PC-3 (cell line): Measurements from ENCODE around the gene TMEM239. TPM values are rescaled to one million over a fixed set of nuclear protein-coding genes. Genes with fewer than 3 reads are reported as not detected.
"Not testable (repeated sequence)": the region's sequence is repeated elsewhere in the genome, so short reads cannot be mapped to it uniquely, and the experiment has no call there.

ENCODE experiments used
- ATAC-seq: fragments of 200-7000 bp; cut with Tn5 transposase; 2 replicates; pipeline ENCODE4 v1.9.1; 2020; ENCODE audit warnings: mild to moderate bottlenecking, moderate library complexity
- BruUV-seq: library from RNA; stranded (reverse); fragments of 400-500 nt; replicated peaks from 2 replicates; lab custom pipeline; 2021; lab: Mats Ljungman, UMichigan
- CTCF ChIA-PET: fragments of 300-600 bp; sonication (Branson Sonifier 250); formaldehyde crosslinking; loops from one replicate; lab custom pipeline; 2022; ENCODE audit warnings: antibody characterized with exemption; lab: Charles Lee
- POLR2A ChIA-PET: fragments of 300-600 bp; sonication (Branson Sonifier 250); formaldehyde crosslinking; loops from one replicate; lab custom pipeline; 2022; ENCODE audit warnings: antibody characterized with exemption; ENCODE audit not compliant: unreplicated experiment; lab: Charles Lee
- DNase-seq: peaks from one replicate; pipeline ENCODE4 v3.0.0-alpha.2; 2015
- H2AFZ ChIP-seq: fragments of 300-600 bp; sonication (generic); 2 replicates; pipeline ENCODE4 v1.6.0; 2016; ENCODE audit warnings: antibody characterized with exemption, low read length
- H3F3A ChIP-seq: fragments of 300-600 bp; sonication (generic); one replicate; pipeline ENCODE4 v1.6.0; 2017; ENCODE audit warnings: antibody characterized with exemption, low read length, control low read depth, mild to moderate bottlenecking; ENCODE audit not compliant: unreplicated experiment
- H3K27ac ChIP-seq: fragments of 300-600 bp; sonication (generic); 2 replicates; pipeline ENCODE4 v1.5.1; 2016; ENCODE audit warnings: mild to moderate bottlenecking, low read length
- H3K27me3 ChIP-seq: fragments of 300-600 bp; sonication (generic); 2 replicates; pipeline ENCODE4 v1.6.1; 2016; ENCODE audit warnings: low read length, mixed read lengths
- H3K36me3 ChIP-seq: fragments of 300-600 bp; sonication (generic); 2 replicates; pipeline ENCODE4 v1.6.1; 2016; ENCODE audit warnings: low read depth, mixed run types, low read length, mixed read lengths
- H3K4me1 ChIP-seq: fragments of 300-600 bp; sonication (generic); 2 replicates; pipeline ENCODE4 v1.5.1; 2016; ENCODE audit warnings: low read length; ENCODE audit not compliant: insufficient read depth
- H3K4me2 ChIP-seq: fragments of 300-600 bp; sonication (generic); 2 replicates; pipeline ENCODE4 v1.6.0; 2016; ENCODE audit warnings: low read length
- H3K4me3 ChIP-seq: fragments of 300-600 bp; sonication (generic); 2 replicates; pipeline ENCODE4 v1.5.1; 2016; ENCODE audit warnings: mild to moderate bottlenecking, low read length, mixed read lengths
- H3K79me2 ChIP-seq: fragments of 300-600 bp; sonication (generic); 2 replicates; pipeline ENCODE4 v1.6.1; 2017; ENCODE audit warnings: low read length, mixed read lengths
- H3K9ac ChIP-seq: fragments of 300-600 bp; sonication (generic); 2 replicates; pipeline ENCODE4 v1.6.0; 2016; ENCODE audit warnings: mild to moderate bottlenecking, low read length
- H3K9me2 ChIP-seq: fragments of 300-600 bp; sonication (generic); replicated peaks from 2 replicates; pipeline ENCODE4 v1.6.1; 2016; ENCODE audit warnings: mixed run types, low read length, mixed read lengths
- H3K9me3 ChIP-seq: fragments of 300-600 bp; sonication (generic); 2 replicates; pipeline ENCODE4 v1.6.1; 2016; ENCODE audit warnings: low read length, mixed read lengths
- H4K20me1 ChIP-seq: fragments of 300-600 bp; sonication (generic); 2 replicates; pipeline ENCODE4 v1.6.1; 2016; ENCODE audit warnings: low read length, mixed read lengths
- CTCF ChIP-seq: fragments of 300-600 bp; sonication (generic); conservative IDR thresholded peaks from 2 replicates; pipeline ENCODE4 v1.5.1; 2017; ENCODE audit warnings: antibody characterized with exemption, low read depth, mild to moderate bottlenecking, low read length
- EZH2 ChIP-seq: fragments of 300-600 bp; sonication (generic); IDR thresholded peaks from one replicate; pipeline ENCODE4 v1.6.1; 2017; ENCODE audit warnings: antibody characterized with exemption, mild to moderate bottlenecking, low read length; ENCODE audit not compliant: unreplicated experiment
- EZH2phosphoT487 ChIP-seq: fragments of 300-600 bp; sonication (generic); IDR thresholded peaks from 2 replicates; pipeline ENCODE4 v1.6.1; 2018; ENCODE audit warnings: mild to moderate bottlenecking, antibody characterized with exemption, low read length, borderline replicate concordance
- intact Hi-C: fragments of 100-400 bp; cut with micrococcal nuclease; formaldehyde crosslinking; loops from 2 replicates; pipeline ENCODE4 v1.9.0; 2023
- total RNA-seq: library from RNA; depleted of rRNA; stranded (reverse); fragments of >200 nt; gene quantifications from 2 replicates; pipeline ENCODE4 v1.2.3, GENCODE V29; 2014

The TMEM239 gene
- total RNA-seq, 1 experiment from 2014 or later: 0.04 TPM

GRCh38 chr20:2826655-2827054 lies 10.5 kb downstream of the TMEM239 start:
- Histone ChIP-seq H3K4me2 (no peak overlapping the region), H3K27me3 (peaks cover 3% of the 10 kb centered on the region; the same call in 1 of the 2 replicates), H3F3A (no peaks in the 10 kb centered on the region), H3K27ac (no peak overlapping the region), H3K9me3 (no peaks in the 10 kb centered on the region), H3K9ac (no peak overlapping the region), H3K36me3 (no peaks in the 10 kb centered on the region), H3K79me2 (no peaks in the 10 kb centered on the region), H4K20me1 (no peaks in the 10 kb centered on the region), H3K4me1 (peaks cover 6% of the 10 kb centered on the region), H2AFZ (no peak overlapping the region), H3K9me2 (no peaks in the 10 kb centered on the region), H3K4me3 (no peak overlapping the region)
- POLR2A ChIA-PET: no interaction called here
- TF ChIP-seq EZH2 (no peak), EZH2phosphoT487 (no peak), CTCF (no peak)
- DNase-seq (no peak), ATAC-seq (no peak)
- CTCF ChIA-PET: no interaction called here
- intact Hi-C loops: no loop called here
- no TSS peak for BruUV-seq

- ChIA-PET CTCF (no interaction called here), POLR2A (no interaction called here)
- no peak overlapping the region for H2AFZ ChIP-seq
- no peaks in the 10 kb centered on the region for H3K79me2 ChIP-seq
- no TSS peak for BruUV-seq
- TF ChIP-seq CTCF: no peak
- TF ChIP-seq EZH2: no peak
- TF ChIP-seq EZH2phosphoT487: no peak
- no peaks in the 10 kb centered on the region for H3K9me2 ChIP-seq
- H3K9ac ChIP-seq: no peak overlapping the region
- H3K36me3 ChIP-seq: no peaks in the 10 kb centered on the region
- H3K4me3 ChIP-seq: no peak overlapping the region
- H3F3A ChIP-seq: no peaks in the 10 kb centered on the region
- no peak overlapping the region for H3K4me2 ChIP-seq
- ATAC-seq (no peak), DNase-seq (no peak)
- intact Hi-C loops: no loop called here
- H3K9me3 ChIP-seq: no peaks in the 10 kb centered on the region
- no peak overlapping the region for H3K27ac ChIP-seq
- no peaks in the 10 kb centered on the region for H4K20me1 ChIP-seq
- H3K27me3 ChIP-seq: no peaks in the 10 kb centered on the region
- peaks cover 16% of the 10 kb centered on the region for H3K4me1 ChIP-seq
Measured at GRCh38 chr20:2829376-2829775, 13.2 kb downstream of the TMEM239 start.

GRCh38 chr20:2831206-2831605 lies 15.0 kb downstream of the TMEM239 start:
- DNase-seq, H3K4me3 ChIP-seq, ATAC-seq, H3K9me3 ChIP-seq, H3K4me2 ChIP-seq, H3F3A ChIP-seq, BruUV-seq, H4K20me1 ChIP-seq, H3K9ac ChIP-seq, H3K9me2 ChIP-seq, H3K27me3 ChIP-seq, intact Hi-C loops, H3K27ac ChIP-seq, H2AFZ ChIP-seq, H3K79me2 ChIP-seq, POLR2A ChIA-PET, H3K36me3 ChIP-seq: not testable (repeated sequence)
- H3K4me1 ChIP-seq: peaks cover 16% of the 10 kb centered on the region
- CTCF ChIA-PET: interaction anchor here (0.6 kb wide), 1 partner anchor 55 kb away, joined by 12 read pairs; no protein-coding TSS in a partner anchor
